Kidney epithelial cell (primary cell): Measurements from ENCODE around the gene NT5C3B. TPM values are rescaled to one million over a fixed set of nuclear protein-coding genes. Genes with fewer than 3 reads are reported as not detected.
"Not testable (repeated sequence)": the region's sequence is repeated elsewhere in the genome, so short reads cannot be mapped to it uniquely, and the experiment has no call there.

Source experiments
- DNase-seq: peaks from one replicate; pipeline ENCODE4 v3.0.0-alpha.2; 2010; ENCODE audit warnings: low read depth
- H3K27me3 ChIP-seq: 2 replicates; pipeline ENCODE4 v1.6.0; 2011; ENCODE audit warnings: low read length; ENCODE audit not compliant: control insufficient read depth, insufficient read depth
- H3K36me3 ChIP-seq: 2 replicates; pipeline ENCODE4 v1.5.1; 2011; ENCODE audit warnings: low read length; ENCODE audit not compliant: control insufficient read depth, insufficient read depth
- H3K4me3 ChIP-seq: 2 replicates; pipeline ENCODE4 v1.5.1; 2011; ENCODE audit warnings: low read depth, mild to moderate bottlenecking, control low read depth, low read length
- total RNA-seq: library from RNA; depleted of rRNA; stranded (reverse); fragments of >200 nt; gene quantifications from 2 replicates; pipeline ENCODE4 v1.2.3, GENCODE V29; 2015
- TF ChIP-seq, protein P1 (sequence below): IDR thresholded peaks from 2 replicates; pipeline ENCODE4 v1.5.1; 2011; ENCODE audit warnings: mild to moderate bottlenecking, moderate library complexity, low read length, control low read depth, inconsistent platforms; ENCODE audit not compliant: insufficient read depth, poor library complexity, severe bottlenecking

Gene NT5C3B
- total RNA-seq, 1 donor from 2014 or later = 61.5 TPM

DNA sequence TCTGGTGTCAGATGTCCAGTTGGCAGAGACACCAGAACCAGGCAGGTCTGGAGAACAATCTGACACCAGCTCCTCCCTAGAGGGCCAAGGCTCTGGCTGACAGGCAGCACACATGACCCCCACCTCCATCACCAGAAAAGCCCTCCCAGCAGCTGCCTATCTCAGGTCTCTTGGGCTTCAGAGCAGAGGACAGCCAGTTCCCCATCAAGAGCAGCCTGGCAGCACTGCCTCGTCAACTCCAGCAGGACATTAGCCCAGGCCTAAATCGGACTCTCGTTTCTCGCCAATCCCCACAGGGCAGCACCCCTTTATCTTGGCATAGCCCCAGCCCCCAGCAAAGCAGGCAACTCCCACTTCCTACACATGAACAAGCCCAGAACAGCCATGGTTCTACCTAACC lies 53.9 kb downstream of the NT5C3B start:
- Histone ChIP-seq H3K27me3 (no peaks in the 10 kb centered on the region), H3K36me3 (no peaks in the 10 kb centered on the region), H3K4me3 (no peak overlapping the region)
- DNase-seq = no peak
- TF ChIP-seq, protein P1, sequence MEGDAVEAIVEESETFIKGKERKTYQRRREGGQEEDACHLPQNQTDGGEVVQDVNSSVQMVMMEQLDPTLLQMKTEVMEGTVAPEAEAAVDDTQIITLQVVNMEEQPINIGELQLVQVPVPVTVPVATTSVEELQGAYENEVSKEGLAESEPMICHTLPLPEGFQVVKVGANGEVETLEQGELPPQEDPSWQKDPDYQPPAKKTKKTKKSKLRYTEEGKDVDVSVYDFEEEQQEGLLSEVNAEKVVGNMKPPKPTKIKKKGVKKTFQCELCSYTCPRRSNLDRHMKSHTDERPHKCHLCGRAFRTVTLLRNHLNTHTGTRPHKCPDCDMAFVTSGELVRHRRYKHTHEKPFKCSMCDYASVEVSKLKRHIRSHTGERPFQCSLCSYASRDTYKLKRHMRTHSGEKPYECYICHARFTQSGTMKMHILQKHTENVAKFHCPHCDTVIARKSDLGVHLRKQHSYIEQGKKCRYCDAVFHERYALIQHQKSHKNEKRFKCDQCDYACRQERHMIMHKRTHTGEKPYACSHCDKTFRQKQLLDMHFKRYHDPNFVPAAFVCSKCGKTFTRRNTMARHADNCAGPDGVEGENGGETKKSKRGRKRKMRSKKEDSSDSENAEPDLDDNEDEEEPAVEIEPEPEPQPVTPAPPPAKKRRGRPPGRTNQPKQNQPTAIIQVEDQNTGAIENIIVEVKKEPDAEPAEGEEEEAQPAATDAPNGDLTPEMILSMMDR = no peak

DNA sequence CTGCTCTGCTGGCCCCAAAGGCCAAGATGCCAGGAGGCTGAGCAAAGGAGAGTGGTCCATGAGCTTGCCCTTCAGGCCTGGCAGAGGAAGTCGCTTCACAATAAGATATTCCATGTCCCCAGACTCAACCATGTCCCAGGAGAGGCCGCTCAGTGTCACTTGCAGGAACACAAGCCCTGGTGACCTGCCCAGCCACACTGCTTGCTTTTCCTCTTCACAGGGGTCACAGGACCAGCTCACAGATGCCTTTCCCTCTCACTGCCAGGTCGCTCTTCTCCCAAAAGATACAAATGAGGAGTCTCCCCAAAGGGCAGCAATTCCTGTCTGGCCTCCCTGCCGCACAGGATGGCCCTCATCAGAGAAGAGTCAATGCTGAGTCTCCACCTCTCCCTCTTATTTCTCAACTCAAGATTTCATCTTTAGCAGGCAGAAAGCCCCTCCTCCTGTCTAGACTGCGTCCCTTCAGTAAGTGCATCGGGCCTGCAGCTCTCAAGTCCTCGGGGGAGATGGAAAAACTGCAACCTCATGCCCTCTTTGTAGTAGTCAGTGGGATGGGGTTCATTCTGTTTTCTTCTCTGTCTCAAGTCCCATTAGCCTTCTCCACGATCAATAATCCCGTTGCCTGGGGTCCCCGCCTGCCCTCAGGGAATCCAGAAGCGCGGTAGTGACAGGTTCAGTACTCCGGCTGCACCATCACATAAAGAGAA lies 54.5 kb downstream of the NT5C3B start:
- DNase-seq = no peak
- TF ChIP-seq, protein P1 = no peak
- H3K36me3 ChIP-seq = no peaks in the 10 kb centered on the region
- no peak overlapping the region for H3K4me3 ChIP-seq
- no peaks in the 10 kb centered on the region for H3K27me3 ChIP-seq

DNA sequence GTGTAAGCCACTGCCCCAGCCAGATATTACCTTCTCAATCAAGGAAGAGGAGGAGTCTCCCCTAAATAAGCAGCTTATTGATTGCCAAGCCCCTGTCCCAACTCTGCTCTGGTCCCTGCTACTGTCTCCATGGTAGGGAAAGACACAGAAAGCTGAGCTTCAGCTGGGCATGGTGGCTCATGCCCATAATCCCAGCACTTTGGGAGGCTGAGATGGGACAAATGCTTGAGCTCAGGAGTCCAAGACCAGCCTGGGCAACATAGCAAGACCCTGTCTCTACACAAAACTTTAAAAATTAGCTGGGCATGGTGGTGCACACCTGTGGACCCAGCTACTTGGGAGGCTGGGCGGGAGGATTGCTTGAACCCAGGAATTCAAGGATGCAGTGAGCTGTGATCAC lies 56.1 kb downstream of the NT5C3B start:
- Histone ChIP-seq H3K27me3 (no peaks in the 10 kb centered on the region), H3K4me3 (no peak overlapping the region), H3K36me3 (no peaks in the 10 kb centered on the region)
- DNase-seq = no peak
- TF ChIP-seq, protein P1 = no peak

DNA sequence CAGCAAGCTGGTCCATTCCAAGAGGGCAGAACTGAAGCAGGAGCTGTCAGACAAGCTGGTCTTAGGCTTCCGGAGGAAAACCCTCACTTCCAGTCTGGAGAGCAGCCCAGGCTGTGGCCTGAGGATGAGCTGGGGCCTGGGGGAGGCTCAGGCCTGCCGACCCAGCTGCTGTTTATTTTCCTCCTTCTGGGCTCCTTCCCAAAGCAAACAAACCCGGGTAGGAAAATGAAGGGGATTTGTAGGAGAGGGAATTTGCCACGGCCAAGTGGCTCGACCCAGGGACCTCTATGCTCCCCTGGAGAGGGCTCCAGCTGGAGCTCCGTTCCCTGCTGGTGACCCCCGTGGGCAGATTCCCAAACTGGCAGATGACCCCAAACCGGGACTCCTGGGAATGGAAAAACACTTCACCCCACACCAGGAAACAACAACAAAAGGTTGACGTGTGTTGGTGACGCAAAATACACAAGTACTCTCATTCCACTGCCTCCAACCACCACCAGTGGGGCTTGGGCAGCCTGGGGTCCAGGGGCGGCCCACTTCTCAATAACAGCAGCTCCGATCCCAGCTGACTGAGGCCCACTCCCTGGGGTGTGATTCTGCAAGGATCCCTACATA lies 58.4 kb downstream of the NT5C3B start:
- peak; percentile 67 for DNase-seq
- Histone ChIP-seq H3K4me3 (no peak overlapping the region), H3K36me3 (peaks cover 2% of the 10 kb centered on the region), H3K27me3 (no peaks in the 10 kb centered on the region)
- TF ChIP-seq, protein P1 = no peak

DNA sequence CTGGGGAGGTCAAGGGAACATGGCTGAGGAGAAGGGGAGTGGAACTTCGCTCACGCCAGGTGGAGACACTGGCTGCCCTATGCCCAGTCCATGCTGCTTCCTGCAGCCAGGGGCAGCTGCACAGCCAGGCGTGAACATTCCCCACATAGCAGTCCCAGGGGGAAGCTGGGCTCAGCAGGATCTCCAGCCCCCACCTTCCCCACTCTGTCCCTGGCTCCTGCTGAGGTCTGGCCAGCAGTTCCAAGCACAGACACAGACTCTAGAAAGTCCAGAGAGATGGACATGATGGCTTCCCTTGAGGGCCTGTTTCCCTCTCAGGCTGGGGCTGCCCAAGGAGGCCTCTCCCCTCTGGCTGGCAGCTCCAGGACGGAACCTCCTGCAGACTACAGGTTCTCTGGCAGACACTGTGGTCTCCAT lies 58.9 kb downstream of the NT5C3B start:
- peak; percentile 77 for DNase-seq

DNA sequence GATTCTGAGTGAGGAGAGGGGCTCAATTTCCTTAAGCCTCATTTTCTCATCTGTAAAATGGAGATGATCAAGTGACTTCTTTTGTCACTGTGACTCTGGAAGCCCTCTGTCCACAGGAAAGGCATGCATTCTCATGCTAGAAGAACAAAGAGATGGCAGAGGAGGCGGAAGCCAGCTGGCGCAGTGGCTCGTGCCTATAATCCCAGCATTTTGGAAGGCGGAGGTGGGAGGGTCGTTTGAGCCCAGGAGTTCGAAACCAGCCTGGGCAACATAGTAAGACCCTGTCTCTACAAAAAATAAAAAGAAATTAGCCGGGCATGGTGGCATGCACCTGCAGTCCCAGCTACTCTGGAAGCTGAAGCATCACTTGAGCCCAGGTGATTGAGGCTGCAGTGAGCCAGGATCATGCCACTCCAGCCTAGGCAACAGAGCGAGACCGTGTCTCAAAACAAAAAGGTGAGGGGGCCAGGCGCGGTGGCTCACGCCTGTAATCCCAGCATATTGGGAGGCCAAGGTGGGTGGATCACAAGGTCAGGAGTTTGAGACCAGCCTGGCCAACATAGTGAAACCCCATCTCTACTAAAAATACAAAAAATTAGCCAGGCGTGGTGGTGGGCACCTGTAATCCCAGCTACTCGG lies 59.7 kb downstream of the NT5C3B start:
- DNase-seq, H3K27me3 ChIP-seq, H3K36me3 ChIP-seq, H3K4me3 ChIP-seq: not testable (repeated sequence)

More for the DNA sequence above, 58.9 kb downstream of the NT5C3B start:
- TF ChIP-seq, protein P1 = peak; percentile 70
- H3K4me3 ChIP-seq = no peak overlapping the region
- H3K36me3 ChIP-seq = peaks cover 2% of the 10 kb centered on the region
- H3K27me3 ChIP-seq = no peaks in the 10 kb centered on the region
